Right atrium auricular region (tissue), 2 donors: ENCODE measurements around the gene DKKL1. TPM values are rescaled to one million over a fixed set of nuclear protein-coding genes. Genes with fewer than 3 reads are reported as not detected.
A peak's percentile ranks its signal among the peaks of the same experiment; 100 is the strongest.

Source experiments
- DNase-seq: peaks from one replicate; pipeline ENCODE4 v3.0.0-alpha.2; 2019; ENCODE audit warnings: low spot score
- H3K27ac ChIP-seq, 2 donors: fragments of 200-600 bp; sonication (generic); 1 replicate in 1 of 2; 2 replicates in 1 of 2; pipeline ENCODE4 v1.5.1; 2016 to 2019
- H3K27me3 ChIP-seq, 2 donors: fragments of 200-600 bp; sonication (generic); one replicate each; pipeline versions ENCODE4 v1.5.1 to v1.6.0; 2017 to 2019
- H3K36me3 ChIP-seq: fragments of 200-600 bp; sonication (generic); one replicate; pipeline ENCODE4 v1.5.1; 2016
- H3K4me1 ChIP-seq, 2 donors: fragments of 200-600 bp; sonication (generic); one replicate each; pipeline versions ENCODE4 v1.5.1 to v1.6.0; 2017 to 2019
- H3K4me3 ChIP-seq, 2 donors: fragments of 200-600 bp; sonication (generic); 1 replicate in 1 of 2; 2 replicates in 1 of 2; pipeline ENCODE4 v1.5.1; 2017 to 2019; ENCODE audit warnings: mild to moderate bottlenecking in 1 of 2, moderate library complexity in 1 of 2
- H3K9me3 ChIP-seq, 2 donors: fragments of 200-600 bp; sonication (generic); one replicate each; pipeline ENCODE4 v1.5.1; 2019
- CTCF ChIP-seq, 2 donors: fragments of 200-600 bp; sonication (generic); IDR thresholded peaks; one replicate each; pipeline ENCODE4 v1.5.1; 2019; ENCODE audit warnings: antibody characterized with exemption in 2 of 2
- total RNA-seq, 2 donors: library from RNA; depleted of rRNA; stranded (reverse); fragments of >200 nt; gene quantifications; one replicate each; pipeline ENCODE4 v1.1.0, GENCODE V29; 2016

DKKL1 gene
- total RNA-seq, 2 donors from 2014 or later = not detected

GRCh38 chr19:49340865-49341718 is 22.6 kb upstream of the DKKL1 start:
- DNase-seq = no peak
- H3K4me1 ChIP-seq = peaks cover 5 to 36% of the 10 kb centered on the region in 2 donors
- TF ChIP-seq CTCF (IDR thresholded peaks at IDR 0.05) = no peak
- no peaks in the 10 kb centered on the region for H3K27me3 ChIP-seq
- H3K4me3 ChIP-seq = no peak overlapping the region
- peaks cover 43% of the 10 kb centered on the region for H3K36me3 ChIP-seq
- peak overlapping the region; percentile 85 to 91 for H3K27ac ChIP-seq
- no peaks in the 10 kb centered on the region for H3K9me3 ChIP-seq

GRCh38 chr19:49342291-49342721 is 21.4 kb upstream of the DKKL1 start:
- H3K4me3 ChIP-seq = no peak overlapping the region
- no peak overlapping the region for H3K27ac ChIP-seq
- peaks cover 5 to 36% of the 10 kb centered on the region in 2 donors for H3K4me1 ChIP-seq
- no peak for DNase-seq
- H3K9me3 ChIP-seq = no peaks in the 10 kb centered on the region
- no peak for TF ChIP-seq CTCF (IDR thresholded peaks at IDR 0.05)
- H3K36me3 ChIP-seq = peaks cover 54% of the 10 kb centered on the region
- H3K27me3 ChIP-seq = no peaks in the 10 kb centered on the region

GRCh38 chr19:49343123-49343522 is 20.6 kb upstream of the DKKL1 start:
- Histone ChIP-seq H3K27ac (no peak overlapping the region), H3K27me3 (no peaks in the 10 kb centered on the region), H3K4me1 (peaks cover 5 to 32% of the 10 kb centered on the region in 2 donors), H3K36me3 (peaks cover 60% of the 10 kb centered on the region), H3K4me3 (no peak overlapping the region), H3K9me3 (no peaks in the 10 kb centered on the region)
- DNase-seq = no peak
- no peak for TF ChIP-seq CTCF (IDR thresholded peaks at IDR 0.05)

GRCh38 chr19:49344505-49345423 is 18.9 kb upstream of the DKKL1 start:
- TF ChIP-seq CTCF (IDR thresholded peaks at IDR 0.05) = no peak
- Histone ChIP-seq H3K4me1 (peaks cover 0 to 17% of the 10 kb centered on the region in 2 donors), H3K27me3 (no peaks in the 10 kb centered on the region), H3K36me3 (peaks cover 74% of the 10 kb centered on the region), H3K4me3 (no peak overlapping the region), H3K9me3 (no peaks in the 10 kb centered on the region), H3K27ac (no peak overlapping the region)
- DNase-seq = no peak

- H3K27me3 ChIP-seq = no peaks in the 10 kb centered on the region
- no peak overlapping the region for H3K27ac ChIP-seq
- peaks cover 74% of the 10 kb centered on the region for H3K36me3 ChIP-seq
- no peaks in the 10 kb centered on the region for H3K4me1 ChIP-seq
- no peak for TF ChIP-seq CTCF (IDR thresholded peaks at IDR 0.05)
- no peak overlapping the region for H3K4me3 ChIP-seq
- H3K9me3 ChIP-seq = no peaks in the 10 kb centered on the region
- DNase-seq = no peak
These were observed 16.5 kb upstream of the DKKL1 start for GRCh38 chr19:49347191-49347590.
